Mesendoderm (in vitro differentiated cells): ENCODE measurements around the gene TM7SF2.

Source experiments
- DNase-seq: peaks from one replicate; pipeline ENCODE4 v3.0.0; 2013
- H2AK5ac ChIP-seq: 2 replicates; pipeline ENCODE4 v1.6.1; 2013; ENCODE audit warnings: low read length, inconsistent platforms
- H2BK120ac ChIP-seq: 2 replicates; pipeline ENCODE4 v1.6.1; 2013; ENCODE audit warnings: low read depth, mild to moderate bottlenecking, low read length, moderate library complexity, mixed read lengths
- H2BK15ac ChIP-seq: replicated peaks from 2 replicates; pipeline ENCODE4 v1.6.1; 2013; ENCODE audit warnings: low read depth, mild to moderate bottlenecking, moderate library complexity
- H2BK5ac ChIP-seq: 2 replicates; pipeline ENCODE4 v1.6.1; 2013; ENCODE audit warnings: low read length, inconsistent platforms
- H3K18ac ChIP-seq: 2 replicates; pipeline ENCODE4 v1.6.1; 2013; ENCODE audit warnings: mild to moderate bottlenecking, low read length, mixed read lengths
- H3K23ac ChIP-seq: one replicate; pipeline ENCODE4 v1.6.1; 2013; ENCODE audit warnings: low read length
- H3K27ac ChIP-seq: 2 replicates; pipeline ENCODE4 v1.5.1; 2013; ENCODE audit warnings: low read depth, mild to moderate bottlenecking, inconsistent platforms, low read length, moderate library complexity
- H3K27me3 ChIP-seq: 2 replicates; pipeline ENCODE4 v1.6.1; 2013; ENCODE audit warnings: low read length, control low read depth, mild to moderate bottlenecking, inconsistent platforms; ENCODE audit not compliant: insufficient read depth, poor library complexity
- H3K36me3 ChIP-seq: 2 replicates; pipeline ENCODE4 v1.6.1; 2013; ENCODE audit warnings: low read length, inconsistent platforms; ENCODE audit not compliant: control insufficient read depth, insufficient read depth
- H3K4ac ChIP-seq: one replicate; pipeline ENCODE4 v1.6.1; 2013; ENCODE audit warnings: low read depth, mild to moderate bottlenecking, low read length, moderate library complexity
- H3K4me1 ChIP-seq: 2 replicates; pipeline ENCODE4 v1.6.1; 2013; ENCODE audit warnings: low read depth, low read length, inconsistent platforms; ENCODE audit not compliant: control insufficient read depth
- H3K4me2 ChIP-seq: 2 replicates; pipeline ENCODE4 v1.6.1; 2013; ENCODE audit warnings: low read length
- H3K4me3 ChIP-seq: 2 replicates; pipeline ENCODE4 v1.5.1; 2013; ENCODE audit warnings: mild to moderate bottlenecking, low read length
- H3K56ac ChIP-seq: one replicate; pipeline ENCODE4 v1.6.1; 2013; ENCODE audit warnings: low read length
- H3K79me1 ChIP-seq: 2 replicates; pipeline ENCODE4 v1.6.1; 2013; ENCODE audit warnings: low read length, inconsistent platforms
- H3K79me2 ChIP-seq: 2 replicates; pipeline ENCODE4 v1.6.1; 2013; ENCODE audit warnings: mild to moderate bottlenecking, low read length; ENCODE audit not compliant: control insufficient read depth, insufficient read depth
- H3K9ac ChIP-seq: 2 replicates; pipeline ENCODE4 v1.6.1; 2013; ENCODE audit warnings: low read length, inconsistent platforms
- H4K5ac ChIP-seq: one replicate; pipeline ENCODE4 v1.6.1; 2013; ENCODE audit warnings: low read length
- H4K8ac ChIP-seq: one replicate; pipeline ENCODE4 v1.6.1; 2013; ENCODE audit warnings: low read depth, mild to moderate bottlenecking, control low read depth, low read length, moderate library complexity
- WGBS: extraction: QIAGEN DNeasy Blood & Tissue Kit; methylation state at CpG from one replicate; pipeline ENCODE4 v1.1.7; 2013; ENCODE audit warnings: low lambda C conversion rate, missing lambda C conversion rate; ENCODE audit not compliant: insufficient coverage; ENCODE audit errors: extremely low coverage; 5-methylcytosine and 5-hydroxymethylcytosine counted together

Gene TM7SF2

GRCh38 chr11:65095427-65095826 lies 16.2 kb upstream of the TM7SF2 start:
- peaks cover 2% of the 10 kb centered on the region for H3K36me3 ChIP-seq
- H3K9ac ChIP-seq: peak overlapping the region; percentile 27
- H4K5ac ChIP-seq: no peak overlapping the region
- H3K56ac ChIP-seq: peak overlapping the region; percentile 47
- H2BK15ac ChIP-seq: no peak overlapping the region
- peak overlapping the region; percentile 95 for H4K8ac ChIP-seq
- DNase-seq: no peak
- no peak overlapping the region for H3K4me3 ChIP-seq
- H3K4me1 ChIP-seq: peaks cover 3% of the 10 kb centered on the region
- peaks cover 3% of the 10 kb centered on the region for H3K79me2 ChIP-seq
- H2BK5ac ChIP-seq: no peak overlapping the region
- WGBS: no CpG with 5 or more reads among the region's 22 CpGs
- H3K27ac ChIP-seq: no peak overlapping the region
- H3K4me2 ChIP-seq: no peak overlapping the region
- H3K79me1 ChIP-seq: peaks cover 5% of the 10 kb centered on the region
- H3K23ac ChIP-seq: no peak overlapping the region
- H3K27me3 ChIP-seq: no peaks in the 10 kb centered on the region
- peak overlapping the region; percentile 8 for H3K4ac ChIP-seq
- H2BK120ac ChIP-seq: no peak overlapping the region
- H2AK5ac ChIP-seq: no peak overlapping the region
- H3K18ac ChIP-seq: no peak overlapping the region

DNA sequence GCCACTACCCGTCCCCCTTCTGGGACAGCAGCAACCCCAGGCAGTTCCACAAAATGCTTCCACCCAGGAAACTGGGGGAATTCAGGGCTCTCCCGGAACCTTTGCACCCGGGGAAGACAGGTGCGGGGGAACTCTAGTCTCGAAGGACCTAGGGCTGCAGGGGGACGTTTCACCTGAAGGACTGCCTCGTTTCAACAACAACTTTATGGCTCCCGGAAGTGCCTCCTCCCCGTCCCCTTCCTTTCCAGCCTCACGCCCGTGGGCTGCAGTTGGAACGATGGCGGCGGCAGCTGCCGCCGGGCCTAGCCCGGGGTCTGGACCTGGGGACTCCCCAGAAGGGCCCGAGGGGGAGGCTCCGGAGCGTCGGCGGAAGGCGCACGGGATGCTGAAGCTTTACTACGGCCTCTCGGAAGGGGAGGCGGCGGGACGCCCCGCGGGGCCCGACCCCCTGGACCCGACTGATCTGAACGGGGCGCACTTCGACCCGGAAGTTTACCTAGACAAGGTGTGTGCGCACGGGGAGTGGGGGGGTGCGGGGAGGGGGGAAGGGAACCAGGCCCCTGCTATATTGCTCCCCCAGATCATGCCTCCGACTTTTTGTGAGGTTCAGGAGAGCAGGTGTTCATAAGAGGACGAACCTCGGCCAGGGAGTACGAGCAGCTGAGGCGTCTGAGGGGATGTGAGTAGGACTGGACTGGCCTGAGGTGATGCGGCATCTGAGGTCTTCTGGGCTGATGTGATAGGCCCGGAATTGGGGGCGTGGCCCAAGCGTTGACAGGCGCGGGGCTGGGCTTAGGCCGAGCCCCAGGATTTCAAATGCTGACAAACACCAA lies 15.5 kb upstream of the TM7SF2 start, which contains the start of gene VPS51:
VPS51 (plus strand) TSS at position 241 of the 833 bp plus-strand sequence; CDS start at position 278, 37 bp downstream.
- H4K8ac ChIP-seq: peak within 1 kb of the TSS; percentile 95
- H3K79me2 ChIP-seq: peaks cover 3% of the 10 kb centered on the region
- peak; percentile 96 for DNase-seq
- no peak within 1 kb of the TSS for H3K27ac ChIP-seq
- peak within 1 kb of the TSS; percentile 8 for H3K4ac ChIP-seq
- H3K4me1 ChIP-seq: peaks cover 3% of the 10 kb centered on the region
- H2BK120ac ChIP-seq: no peak within 1 kb of the TSS
- no peak within 1 kb of the TSS for H2AK5ac ChIP-seq
- peaks cover 2% of the 10 kb centered on the region for H3K36me3 ChIP-seq
- H2BK5ac ChIP-seq: no peak within 1 kb of the TSS
- H3K4me3 ChIP-seq: peak within 1 kb of the TSS; percentile 65
- no peak within 1 kb of the TSS for H2BK15ac ChIP-seq
- H3K18ac ChIP-seq: no peak within 1 kb of the TSS
- no peak within 1 kb of the TSS for H3K23ac ChIP-seq
- no CpG with 5 or more reads among the region's 52 CpGs for WGBS
- peak within 1 kb of the TSS; percentile 28 for H3K4me2 ChIP-seq
- H4K5ac ChIP-seq: no peak within 1 kb of the TSS
- peak within 1 kb of the TSS; percentile 66 for H3K9ac ChIP-seq
- H3K56ac ChIP-seq: peak within 1 kb of the TSS; percentile 78
- H3K79me1 ChIP-seq: peaks cover 5% of the 10 kb centered on the region
- no peaks in the 10 kb centered on the region for H3K27me3 ChIP-seq

DNA sequence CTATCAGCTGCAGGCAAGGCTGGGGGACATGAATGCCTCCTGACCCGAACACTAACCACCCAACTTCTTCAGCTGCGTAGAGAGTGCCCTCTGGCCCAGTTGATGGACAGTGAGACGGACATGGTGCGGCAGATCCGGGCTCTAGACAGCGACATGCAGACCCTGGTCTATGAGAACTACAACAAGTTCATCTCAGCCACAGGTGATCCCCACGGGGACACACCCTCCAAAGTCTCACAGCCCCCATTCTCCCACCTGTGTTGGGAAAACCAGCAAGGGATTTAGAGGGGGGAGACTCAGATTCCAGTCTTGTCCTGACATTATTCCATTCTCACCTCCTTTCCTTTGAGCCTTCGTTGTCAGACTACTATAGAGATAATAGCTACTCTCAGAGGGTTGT lies 14.7 kb upstream of the TM7SF2 start:
- Histone ChIP-seq H4K5ac (no peak overlapping the region), H3K23ac (no peak overlapping the region), H3K9ac (peak overlapping the region; percentile 33), H3K79me1 (peaks cover 5% of the 10 kb centered on the region), H3K27me3 (no peaks in the 10 kb centered on the region), H3K4ac (no peak overlapping the region), H4K8ac (no peak overlapping the region), H3K4me3 (no peak overlapping the region), H2AK5ac (no peak overlapping the region), H3K56ac (peak overlapping the region; percentile 65), H3K79me2 (peaks cover 3% of the 10 kb centered on the region), H3K4me2 (peak overlapping the region; percentile 11), H2BK5ac (no peak overlapping the region), H3K18ac (no peak overlapping the region), H3K36me3 (peaks cover 2% of the 10 kb centered on the region), H3K4me1 (peaks cover 3% of the 10 kb centered on the region), H2BK120ac (no peak overlapping the region), H2BK15ac (no peak overlapping the region), H3K27ac (no peak overlapping the region)
- no peak for DNase-seq
- WGBS: no CpG with 5 or more reads among the region's 8 CpGs

GRCh38 chr11:65100674-65101350 lies 10.9 kb upstream of the TM7SF2 start:
- WGBS: no CpG with 5 or more reads among the region's 6 CpGs

GRCh38 chr11:65102142-65103095 lies 9.3 kb upstream of the TM7SF2 start:
- no peak for DNase-seq
- Histone ChIP-seq H3K9ac (no peak overlapping the region), H4K8ac (no peak overlapping the region), H3K4me1 (no peaks in the 10 kb centered on the region), H3K27ac (no peak overlapping the region), H3K36me3 (peaks cover 2% of the 10 kb centered on the region), H3K4ac (no peak overlapping the region), H3K4me3 (no peak overlapping the region), H3K18ac (no peak overlapping the region), H2BK120ac (no peak overlapping the region), H2AK5ac (no peak overlapping the region), H3K27me3 (no peaks in the 10 kb centered on the region), H2BK5ac (no peak overlapping the region), H3K56ac (no peak overlapping the region), H2BK15ac (no peak overlapping the region), H3K79me2 (no peaks in the 10 kb centered on the region), H4K5ac (no peak overlapping the region), H3K23ac (no peak overlapping the region), H3K4me2 (no peak overlapping the region), H3K79me1 (peaks cover 2% of the 10 kb centered on the region)
- WGBS: no CpG with 5 or more reads among the region's 8 CpGs

More at GRCh38 chr11:65100674-65101350, 10.9 kb upstream of the TM7SF2 start:
- no peak for DNase-seq
- no peak overlapping the region for H3K9ac ChIP-seq
- no peak overlapping the region for H3K27ac ChIP-seq
- peaks cover 5% of the 10 kb centered on the region for H3K79me1 ChIP-seq
- H2AK5ac ChIP-seq: no peak overlapping the region
- peaks cover 3% of the 10 kb centered on the region for H3K79me2 ChIP-seq
- H3K4me3 ChIP-seq: no peak overlapping the region
- no peak overlapping the region for H2BK120ac ChIP-seq
- H3K27me3 ChIP-seq: no peaks in the 10 kb centered on the region
- H2BK15ac ChIP-seq: no peak overlapping the region
- no peak overlapping the region for H3K56ac ChIP-seq
- H2BK5ac ChIP-seq: no peak overlapping the region
- peaks cover 2% of the 10 kb centered on the region for H3K36me3 ChIP-seq
- H3K18ac ChIP-seq: no peak overlapping the region
- H3K4ac ChIP-seq: no peak overlapping the region
- H4K5ac ChIP-seq: no peak overlapping the region
- H3K4me1 ChIP-seq: peaks cover 3% of the 10 kb centered on the region
- H3K4me2 ChIP-seq: no peak overlapping the region
- no peak overlapping the region for H4K8ac ChIP-seq
- H3K23ac ChIP-seq: no peak overlapping the region
